Fibroblast of skin of right quadriceps (primary cell): Measurements from ENCODE around the gene STMP1.

Source experiments
- DNase-seq: peaks from one replicate; pipeline ENCODE4 v3.0.0-alpha.2; 2013

The STMP1 gene

GRCh38 chr7:135704074-135704473 is 41.8 kb downstream of the STMP1 start:
- DNase-seq, result no peak

DNA sequence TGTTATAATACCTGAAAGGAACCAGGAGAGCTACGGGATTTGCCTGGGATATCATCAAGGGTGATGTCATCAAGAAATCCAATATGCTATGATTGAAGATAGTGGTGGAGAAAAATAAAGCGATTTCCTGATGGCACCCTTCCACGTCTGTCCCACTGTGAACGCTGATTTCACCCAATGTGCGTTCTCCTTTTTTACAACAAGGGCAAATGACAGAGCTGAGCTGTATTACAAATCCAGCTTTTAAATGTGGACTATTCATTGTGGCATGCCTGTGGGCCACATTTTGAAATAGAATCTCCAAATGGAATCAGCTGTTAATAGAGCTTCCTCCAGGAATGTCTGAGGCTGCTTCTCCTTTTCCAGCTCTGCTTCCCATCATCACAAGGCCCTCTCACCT is 42.4 kb downstream of the STMP1 start:
- DNase-seq, result no peak

DNA sequence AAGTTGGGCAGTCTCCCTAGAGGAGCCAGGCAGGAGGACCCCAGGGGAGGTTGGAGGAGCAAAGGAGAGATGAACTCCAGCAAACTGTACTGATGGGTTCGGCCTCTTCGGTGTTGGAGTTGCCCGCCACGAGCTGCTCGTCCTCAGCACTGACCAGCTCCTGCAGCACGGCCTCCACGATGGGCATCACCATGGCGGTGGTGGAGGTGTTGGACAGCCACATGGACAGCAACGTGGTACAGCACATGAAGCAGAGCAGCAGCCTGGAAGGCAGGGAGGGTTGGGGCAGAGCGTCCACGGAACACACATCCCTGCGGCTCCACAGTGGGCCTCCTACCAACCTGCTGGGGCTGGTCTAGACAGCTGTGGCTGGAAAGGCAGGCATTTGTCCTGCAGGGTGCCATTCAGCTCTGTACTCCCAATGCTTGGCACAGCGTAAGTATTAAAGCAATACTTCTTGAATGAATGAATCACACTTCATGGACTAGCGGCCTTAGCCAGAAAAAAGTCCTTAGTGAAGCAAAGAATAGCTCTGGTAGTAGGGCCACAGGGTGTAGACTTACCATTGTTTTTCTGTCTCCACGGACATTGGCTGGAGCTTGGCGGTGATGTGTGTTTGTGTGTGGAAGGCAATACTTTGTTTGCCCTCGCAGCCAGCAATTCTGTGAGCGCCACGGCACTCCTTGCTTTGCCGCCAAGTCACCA is 43.9 kb downstream of the STMP1 start:
- DNase-seq, result no peak

GRCh38 chr7:135706858-135707569 is 44.7 kb downstream of the STMP1 start:
- no peak for DNase-seq

DNA sequence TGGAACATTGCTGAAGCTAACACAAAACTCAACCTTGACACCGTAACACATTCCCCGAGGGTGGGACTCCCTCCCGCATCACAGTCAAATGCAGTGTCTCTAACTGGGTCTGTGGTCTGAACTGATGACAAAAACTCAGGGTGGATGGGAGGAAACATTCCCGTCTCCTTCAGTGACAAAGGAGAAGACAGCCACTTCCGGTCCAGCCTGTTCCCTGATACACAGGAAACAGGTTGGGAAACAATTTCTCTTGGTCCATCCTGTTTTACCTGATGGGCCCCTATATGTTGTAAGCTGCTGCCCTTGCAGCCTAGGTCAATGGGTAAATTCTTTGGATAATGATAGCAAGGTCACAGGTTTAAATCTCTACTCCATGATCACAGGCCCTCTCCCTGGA is 45.3 kb downstream of the STMP1 start:
- no peak for DNase-seq

DNA sequence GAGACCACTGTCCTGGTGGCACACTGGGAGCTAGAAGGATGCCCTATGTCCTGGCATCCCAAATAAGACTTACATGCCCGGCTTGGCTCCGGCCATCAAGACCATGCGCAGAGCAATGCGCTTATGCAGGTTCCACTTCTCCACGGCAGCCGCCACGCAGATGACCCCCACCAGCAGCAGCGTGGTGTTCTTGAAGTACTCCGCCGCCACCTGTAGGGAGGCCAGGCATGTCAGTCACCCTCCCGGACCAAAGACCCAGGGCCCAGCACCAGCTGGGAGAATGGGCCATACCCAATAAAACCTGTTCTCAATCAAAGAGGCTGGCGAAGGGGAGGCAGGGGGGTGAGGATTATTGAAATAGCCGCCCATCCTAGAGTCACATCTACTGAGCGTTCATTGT is 45.7 kb downstream of the STMP1 start:
- no peak for DNase-seq

DNA sequence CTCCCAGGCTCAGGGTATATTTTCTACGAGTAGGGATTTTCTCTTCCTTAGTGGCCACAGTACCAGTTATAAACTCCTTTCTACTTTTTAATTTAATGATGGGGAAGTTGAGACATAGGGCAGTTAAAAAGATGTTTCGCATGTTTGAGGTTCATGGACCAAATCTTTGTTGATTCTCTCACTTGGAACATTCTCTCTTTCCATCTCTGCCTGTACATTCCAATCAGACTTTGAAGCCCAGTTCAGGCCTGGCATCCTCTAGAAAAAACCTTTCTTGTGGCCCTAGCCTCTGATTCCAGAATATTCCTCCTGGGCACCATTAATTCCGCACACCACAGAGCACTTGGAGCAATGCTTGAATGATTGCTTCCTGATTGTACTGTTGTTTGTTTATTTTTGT is 47.2 kb downstream of the STMP1 start:
- no peak for DNase-seq

GRCh38 chr7:135710417-135711138 is 48.3 kb downstream of the STMP1 start:
- DNase-seq, result no peak

GRCh38 chr7:135711139-135711469 is 48.8 kb downstream of the STMP1 start:
- no peak for DNase-seq

GRCh38 chr7:135712182-135712782 is 50.0 kb downstream of the STMP1 start:
- DNase-seq, result no peak

DNA sequence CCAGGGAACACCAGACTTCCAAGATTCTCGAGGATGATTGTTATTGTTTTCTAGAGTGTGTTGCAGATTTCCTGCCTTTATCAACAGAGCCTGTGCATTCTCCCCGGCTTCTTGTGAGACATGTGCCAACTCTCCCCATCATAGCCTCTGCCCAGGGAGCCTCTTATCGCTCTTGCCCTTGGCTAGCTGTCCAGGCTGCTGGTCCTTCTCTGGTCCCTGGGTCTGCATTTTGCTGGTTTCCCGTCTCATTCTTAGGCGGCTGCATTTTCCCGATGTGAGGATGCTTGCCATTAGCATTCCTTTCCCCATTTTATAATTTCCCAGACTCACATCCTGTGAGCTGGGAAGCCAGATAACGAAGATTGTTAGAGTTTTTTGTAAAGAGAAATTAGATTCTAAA is 50.5 kb downstream of the STMP1 start:
- no peak for DNase-seq

GRCh38 chr7:135713836-135714470 is 51.6 kb downstream of the STMP1 start:
- no peak for DNase-seq

GRCh38 chr7:135714534-135715009 is 52.3 kb downstream of the STMP1 start:
- peak; percentile 65 for DNase-seq

- no peak for DNase-seq
Observed at GRCh38 chr7:135715055-135715522, 52.8 kb downstream of the STMP1 start.

GRCh38 chr7:135715673-135716072 is 53.4 kb downstream of the STMP1 start:
- no peak for DNase-seq

GRCh38 chr7:135716677-135717238 is 54.4 kb downstream of the STMP1 start:
- peak; percentile 81 for DNase-seq

- no peak for DNase-seq
Observed at GRCh38 chr7:135717693-135718092, 55.4 kb downstream of the STMP1 start.

GRCh38 chr7:135718219-135718618 is 55.9 kb downstream of the STMP1 start:
- no peak for DNase-seq

DNA sequence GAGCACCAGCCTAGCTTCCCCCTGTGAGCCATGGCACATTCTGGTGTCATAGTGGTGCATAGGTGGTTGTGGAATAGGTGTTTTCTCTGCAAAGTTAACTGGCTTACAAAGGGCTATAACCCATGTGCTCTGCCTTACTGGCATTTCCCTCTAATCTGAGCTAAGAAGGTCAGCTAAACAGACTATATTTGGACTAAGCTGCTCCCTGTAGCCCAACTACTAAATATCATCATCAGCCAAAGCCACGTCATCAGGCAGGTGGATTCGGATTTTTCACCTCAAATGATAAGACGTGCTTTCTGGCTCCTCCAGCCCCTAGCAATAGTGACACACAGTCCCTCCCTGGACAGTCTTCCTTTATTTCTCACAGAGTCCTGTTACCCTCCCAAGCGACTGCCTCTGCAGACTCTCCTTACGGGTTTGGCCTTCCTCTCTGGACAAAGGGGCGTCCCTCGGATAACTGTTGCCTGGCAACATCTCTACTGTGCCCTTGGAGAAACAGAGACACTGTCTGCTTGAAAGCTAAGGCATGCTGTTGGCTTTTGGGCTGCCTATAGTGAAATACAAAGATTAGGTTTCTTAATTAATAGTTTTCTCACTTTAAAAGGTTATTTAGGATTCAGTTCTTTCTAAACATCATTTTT is 56.6 kb downstream of the STMP1 start:
- no peak for DNase-seq

DNA sequence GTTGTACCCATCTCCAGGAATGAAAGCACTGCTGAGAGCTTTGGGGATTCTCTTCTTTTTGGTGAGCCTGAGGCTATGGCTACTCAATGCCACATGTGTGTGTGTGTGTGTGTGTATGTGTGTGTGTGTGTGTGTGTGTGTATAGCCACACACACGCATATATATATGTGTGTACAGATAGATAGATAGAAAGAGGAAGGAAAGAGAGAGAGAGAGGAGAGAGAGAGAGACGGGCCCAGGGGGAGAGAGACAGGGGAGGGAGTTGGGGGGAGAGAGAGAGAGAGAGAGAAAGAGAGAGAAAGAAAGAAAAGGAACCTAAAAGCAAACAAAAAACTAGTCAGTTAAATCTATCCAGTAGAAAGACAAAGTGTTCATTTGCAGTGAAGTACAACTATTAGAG is 57.4 kb downstream of the STMP1 start:
- DNase-seq, result no peak

DNA sequence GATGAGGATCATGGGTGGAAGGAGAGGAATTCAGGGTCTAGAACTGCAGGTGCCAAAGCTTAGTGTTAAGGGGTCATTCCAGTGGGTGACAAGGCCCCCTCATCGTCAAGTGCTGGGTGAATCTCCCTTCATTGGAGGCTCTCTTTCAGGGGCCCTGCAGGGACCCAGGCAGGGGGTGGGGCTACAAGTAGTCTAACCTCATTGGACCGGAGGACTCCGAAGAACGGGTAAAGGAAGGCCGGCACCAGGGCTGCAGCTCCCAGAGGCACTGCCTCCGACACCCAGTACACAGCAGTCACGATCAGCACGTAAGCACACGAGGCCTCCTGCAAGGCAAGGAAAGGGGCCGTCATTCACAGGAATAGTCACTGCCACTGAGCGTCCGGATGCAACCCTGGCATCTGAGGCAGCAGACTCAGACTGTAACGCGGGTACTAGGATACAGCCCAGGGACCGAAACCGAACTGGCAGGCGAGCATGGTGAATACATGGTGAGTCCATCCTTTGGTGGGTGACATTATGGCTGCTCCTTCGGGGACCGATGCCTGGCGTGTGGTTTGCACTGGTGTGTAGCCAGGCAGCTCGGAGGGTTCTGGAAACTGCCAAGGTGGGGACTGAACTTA is 59.0 kb downstream of the STMP1 start:
- no peak for DNase-seq

GRCh38 chr7:135723411-135723810 is 61.1 kb downstream of the STMP1 start:
- DNase-seq, result no peak
